AG10803 (cell line): Measurements from ENCODE around the gene INPP5A.
"Not testable (repeated sequence)": the region's sequence is repeated elsewhere in the genome, so short reads cannot be mapped to it uniquely, and the experiment has no call there.

ENCODE experiments used
- DNase-seq: peaks from one replicate; pipeline ENCODE4 v3.0.0; 2010; ENCODE audit warnings: low read depth
- H3K4me3 ChIP-seq: 2 replicates; pipeline ENCODE4 v1.5.1; 2011; ENCODE audit warnings: mild to moderate bottlenecking, low read length, control low read depth
- CTCF ChIP-seq: conservative IDR thresholded peaks from 2 replicates; pipeline ENCODE4 v1.5.1; 2011; ENCODE audit warnings: mild to moderate bottlenecking, low read length, control low read depth, inconsistent platforms

The INPP5A gene

GRCh38 chr10:132596742-132597279 lies 59.2 kb downstream of the INPP5A start:
- no peak for TF ChIP-seq CTCF
- H3K4me3 ChIP-seq, result no peak overlapping the region
- DNase-seq, result no peak

GRCh38 chr10:132597654-132598053 lies 60.1 kb downstream of the INPP5A start:
- DNase-seq, result no peak
- H3K4me3 ChIP-seq, result no peak overlapping the region
- no peak for TF ChIP-seq CTCF

GRCh38 chr10:132599023-132599618 lies 61.5 kb downstream of the INPP5A start:
- DNase-seq, H3K4me3 ChIP-seq: not testable (repeated sequence)

GRCh38 chr10:132599732-132600131 lies 62.1 kb downstream of the INPP5A start:
- no peak for DNase-seq
- H3K4me3 ChIP-seq, result no peak overlapping the region
- no peak for TF ChIP-seq CTCF

- DNase-seq, result no peak
- H3K4me3 ChIP-seq, result no peak overlapping the region
- TF ChIP-seq CTCF, result no peak
Measured at GRCh38 chr10:132600416-132600815, 62.8 kb downstream of the INPP5A start.

GRCh38 chr10:132601567-132601966 lies 64.0 kb downstream of the INPP5A start:
- no peak for DNase-seq
- H3K4me3 ChIP-seq, result no peak overlapping the region
- TF ChIP-seq CTCF, result no peak

GRCh38 chr10:132602614-132603013 lies 65.0 kb downstream of the INPP5A start:
- no peak for TF ChIP-seq CTCF
- no peak for DNase-seq
- no peak overlapping the region for H3K4me3 ChIP-seq
